Activated naive CD4-positive, alpha-beta T cell treated with anti-CD3 and anti-CD28 coated beads, Interleukin-2, amount 50 U/mL, for 16 hours (primary cell): ENCODE data around the gene PPP1R14C.

Experiments
- DNase-seq: peaks from one replicate; pipeline ENCODE4 v3.0.0-alpha.2; 2020

Gene PPP1R14C

GRCh38 chr6:150139533-150139932, 3.3 kb upstream of the PPP1R14C start:
- DNase-seq: no peak

- DNase-seq: no peak
Observed at GRCh38 chr6:150140236-150140969, 2.4 kb upstream of the PPP1R14C start.

- no peak for DNase-seq
Observed at GRCh38 chr6:150142097-150142669, 661 bp upstream of the PPP1R14C start.

- DNase-seq: no peak
Observed at GRCh38 chr6:150143516-150144293, 861 bp downstream of the PPP1R14C start.

- no peak for DNase-seq
Observed at GRCh38 chr6:150144294-150144868, 1.5 kb downstream of the PPP1R14C start.

GRCh38 chr6:150145427-150145826, 2.6 kb downstream of the PPP1R14C start:
- DNase-seq: no peak

- DNase-seq: no peak
Observed at GRCh38 chr6:150145830-150146229, 3.0 kb downstream of the PPP1R14C start.

- DNase-seq: no peak
Observed at GRCh38 chr6:150146436-150146835, 3.6 kb downstream of the PPP1R14C start.

GRCh38 chr6:150149146-150149545, 6.3 kb downstream of the PPP1R14C start:
- no peak for DNase-seq

GRCh38 chr6:150150458-150150820, 7.6 kb downstream of the PPP1R14C start:
- DNase-seq: no peak

GRCh38 chr6:150150821-150151646, 8.2 kb downstream of the PPP1R14C start:
- DNase-seq: no peak

GRCh38 chr6:150152891-150153876, 10.3 kb downstream of the PPP1R14C start:
- DNase-seq: no peak

GRCh38 chr6:150153905-150154492, 11.2 kb downstream of the PPP1R14C start:
- no peak for DNase-seq

GRCh38 chr6:150156460-150156859, 13.6 kb downstream of the PPP1R14C start:
- DNase-seq: no peak

- DNase-seq: no peak
Observed at GRCh38 chr6:150157081-150157480, 14.2 kb downstream of the PPP1R14C start.

GRCh38 chr6:150159757-150160156, 16.9 kb downstream of the PPP1R14C start:
- DNase-seq: no peak

- no peak for DNase-seq
Observed at GRCh38 chr6:150163970-150164369, 21.1 kb downstream of the PPP1R14C start.

GRCh38 chr6:150165020-150165702, 22.3 kb downstream of the PPP1R14C start:
- DNase-seq: no peak

GRCh38 chr6:150167479-150167873, 24.6 kb downstream of the PPP1R14C start:
- DNase-seq: no peak

GRCh38 chr6:150169181-150169580, 26.3 kb downstream of the PPP1R14C start:
- no peak for DNase-seq
